Caco-2 (cell line): ENCODE data around the gene SLC25A39. TPM values are rescaled to one million over a fixed set of nuclear protein-coding genes. Genes with fewer than 3 reads are reported as not detected.
A peak's percentile ranks its signal among the peaks of the same experiment; 100 is the strongest.

Source experiments
- BruUV-seq: library from RNA; stranded (reverse); fragments of 400-500 nt; replicated peaks from 2 replicates; lab custom pipeline; 2021; lab: Mats Ljungman, UMichigan
- CTCF ChIA-PET: fragments of 300-600 bp; sonication (Branson Sonifier 250); formaldehyde crosslinking; loops from one replicate; lab custom pipeline; 2022; ENCODE audit warnings: antibody characterized with exemption; lab: Charles Lee
- POLR2A ChIA-PET: fragments of 300-600 bp; sonication (Branson Sonifier 250); formaldehyde crosslinking; loops from one replicate; lab custom pipeline; 2022; ENCODE audit warnings: antibody characterized with exemption; lab: Charles Lee
- DNase-seq, 2 experiments: peaks; one replicate each; pipeline versions ENCODE4 v3.0.0 to v3.0.0-alpha.2; 2020 to 2022
- H3K27me3 ChIP-seq: replicated peaks from 2 replicates; pipeline ENCODE4 v1.6.0; 2011; ENCODE audit warnings: low read length; ENCODE audit not compliant: control insufficient read depth, insufficient read depth
- H3K36me3 ChIP-seq: 2 replicates; pipeline ENCODE4 v1.5.1; 2011; ENCODE audit warnings: low read length; ENCODE audit not compliant: control insufficient read depth, insufficient read depth
- H3K4me1 ChIP-seq: fragments of 250-450 bp; sonication (Bioruptor Pico); 2 replicates; pipeline ENCODE4 v1.5.1; 2020; ENCODE audit warnings: mild to moderate bottlenecking
- H3K4me3 ChIP-seq: 2 replicates; pipeline ENCODE4 v1.5.1; 2011; ENCODE audit warnings: low read depth, mild to moderate bottlenecking, control low read depth, low read length
- H3K9me3 ChIP-seq: fragments of 250-450 bp; sonication (Bioruptor Pico); 2 replicates; pipeline ENCODE4 v1.5.1; 2020; ENCODE audit warnings: mild to moderate bottlenecking, moderate library complexity
- H3K27ac Mint-ChIP-seq: one replicate; pipeline ENCODE4 v1.8.0; 2022; ENCODE audit warnings: mixed read lengths; ENCODE audit not compliant: unreplicated experiment
- H3K27me3 Mint-ChIP-seq: one replicate; pipeline ENCODE4 v1.8.0; 2022; ENCODE audit warnings: mixed read lengths; ENCODE audit not compliant: insufficient read depth, unreplicated experiment
- H3K36me3 Mint-ChIP-seq: one replicate; pipeline ENCODE4 v1.8.0; 2022; ENCODE audit warnings: mild to moderate bottlenecking, mixed read lengths; ENCODE audit not compliant: insufficient read depth, unreplicated experiment
- H3K4me1 Mint-ChIP-seq: one replicate; pipeline ENCODE4 v1.8.0; 2022; ENCODE audit warnings: low read depth, mixed read lengths; ENCODE audit not compliant: unreplicated experiment
- H3K4me3 Mint-ChIP-seq: one replicate; pipeline ENCODE4 v1.8.0; 2022; ENCODE audit warnings: mild to moderate bottlenecking, moderate library complexity, mixed read lengths; ENCODE audit not compliant: unreplicated experiment
- H3K9me3 Mint-ChIP-seq: one replicate; pipeline ENCODE4 v1.8.0; 2022; ENCODE audit warnings: mixed read lengths; ENCODE audit not compliant: unreplicated experiment
- intact Hi-C: fragments of 100-400 bp; cut with micrococcal nuclease; formaldehyde crosslinking; loops from one replicate; pipeline ENCODE4 v1.10.0; 2022; ENCODE audit not compliant: unreplicated experiment
- total RNA-seq: library from RNA; stranded (reverse); gene quantifications from 2 replicates; pipeline ENCODE4 v1.2.3, GENCODE V29; 2022
- TF ChIP-seq, protein P1 (sequence below), 2 experiments: fragments of 200-600 bp in 1 of 2; IDR thresholded peaks; 1 replicate in 1 of 2; 2 replicates in 1 of 2; pipeline versions ENCODE4 v1.5.1 to v1.8.0; 2011 to 2022; ENCODE audit warnings: antibody characterized with exemption in 1 of 2, control low read depth in 1 of 2, inconsistent platforms in 1 of 2, low read depth in 1 of 2, low read length in 1 of 2, mild to moderate bottlenecking in 1 of 2, moderate library complexity in 1 of 2; ENCODE audit not compliant: insufficient read depth in 1 of 2, severe bottlenecking in 1 of 2, unreplicated experiment in 1 of 2

Gene SLC25A39
- total RNA-seq, 1 experiment from 2014 or later: 155 TPM

DNA sequence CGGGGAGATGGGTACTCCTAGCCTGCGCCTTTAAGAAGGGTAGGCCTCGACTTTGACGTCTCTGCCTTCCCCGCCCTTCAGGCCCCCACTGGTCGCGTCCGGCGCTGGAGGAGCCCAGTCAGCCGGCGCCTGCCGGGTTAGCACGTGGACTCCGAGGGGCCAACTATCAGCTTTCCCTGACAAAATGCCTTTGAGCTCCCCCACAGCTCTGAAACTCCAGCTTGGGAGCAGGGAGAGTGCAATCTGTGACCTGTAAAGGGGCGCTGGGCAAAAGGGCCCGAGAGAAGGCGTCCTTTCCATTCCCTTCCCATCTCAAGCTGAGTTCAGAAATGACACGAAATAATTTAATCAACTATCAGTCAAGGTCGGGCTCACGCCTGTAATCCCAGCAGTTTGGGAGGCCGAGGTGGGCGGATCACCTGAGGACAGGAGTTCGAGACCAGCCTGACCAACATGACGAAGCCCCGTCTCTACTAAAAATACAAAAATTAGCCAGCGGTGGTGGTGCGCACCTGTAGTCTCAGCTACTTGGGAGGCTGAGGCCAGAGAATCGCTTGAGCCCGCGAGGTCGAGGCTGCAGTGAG lies 2.3 kb upstream of the SLC25A39 start:
- H3K27me3 ChIP-seq: no peaks in the 10 kb centered on the region
- Mint-ChIP-seq H3K4me3 (peak overlapping the region; percentile 93), H3K36me3 (peaks cover 13% of the 10 kb centered on the region), H3K27ac (peak overlapping the region; percentile 67), H3K4me1 (no peaks in the 10 kb centered on the region), H3K9me3 (no peaks in the 10 kb centered on the region), H3K27me3 (no peaks in the 10 kb centered on the region)
- no peak overlapping the region for H3K4me3 ChIP-seq
- H3K36me3 ChIP-seq: no peaks in the 10 kb centered on the region
- H3K4me1 ChIP-seq: peaks cover 8% of the 10 kb centered on the region
- ChIA-PET POLR2A (interaction anchor here (0.5 to 1.0 kb wide), 6 partner anchors 19 to 965 kb away, joined by 3 to 11 read pairs (median 4); partner anchors contain the start of genes GRN and TMUB2), CTCF (interaction anchor here (0.6 to 1.0 kb wide), 10 partner anchors 19 to 267 kb away, joined by 3 to 10 read pairs (median 4); partner anchors contain the start of genes FAM171A2, GRN and UBTF)
- DNase-seq: peak; percentile 98
- no TSS peak for BruUV-seq
- TF ChIP-seq, protein P1, sequence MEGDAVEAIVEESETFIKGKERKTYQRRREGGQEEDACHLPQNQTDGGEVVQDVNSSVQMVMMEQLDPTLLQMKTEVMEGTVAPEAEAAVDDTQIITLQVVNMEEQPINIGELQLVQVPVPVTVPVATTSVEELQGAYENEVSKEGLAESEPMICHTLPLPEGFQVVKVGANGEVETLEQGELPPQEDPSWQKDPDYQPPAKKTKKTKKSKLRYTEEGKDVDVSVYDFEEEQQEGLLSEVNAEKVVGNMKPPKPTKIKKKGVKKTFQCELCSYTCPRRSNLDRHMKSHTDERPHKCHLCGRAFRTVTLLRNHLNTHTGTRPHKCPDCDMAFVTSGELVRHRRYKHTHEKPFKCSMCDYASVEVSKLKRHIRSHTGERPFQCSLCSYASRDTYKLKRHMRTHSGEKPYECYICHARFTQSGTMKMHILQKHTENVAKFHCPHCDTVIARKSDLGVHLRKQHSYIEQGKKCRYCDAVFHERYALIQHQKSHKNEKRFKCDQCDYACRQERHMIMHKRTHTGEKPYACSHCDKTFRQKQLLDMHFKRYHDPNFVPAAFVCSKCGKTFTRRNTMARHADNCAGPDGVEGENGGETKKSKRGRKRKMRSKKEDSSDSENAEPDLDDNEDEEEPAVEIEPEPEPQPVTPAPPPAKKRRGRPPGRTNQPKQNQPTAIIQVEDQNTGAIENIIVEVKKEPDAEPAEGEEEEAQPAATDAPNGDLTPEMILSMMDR (IDR thresholded peaks at IDR 0.05; ENCODE audit: insufficient read depth in 1 of 2, low read depth in 1 of 2, low read length in 1 of 2, severe bottlenecking in 1 of 2, unreplicated experiment in 1 of 2): no peak
- H3K9me3 ChIP-seq: no peaks in the 10 kb centered on the region
- intact Hi-C loops: no loop called here

DNA sequence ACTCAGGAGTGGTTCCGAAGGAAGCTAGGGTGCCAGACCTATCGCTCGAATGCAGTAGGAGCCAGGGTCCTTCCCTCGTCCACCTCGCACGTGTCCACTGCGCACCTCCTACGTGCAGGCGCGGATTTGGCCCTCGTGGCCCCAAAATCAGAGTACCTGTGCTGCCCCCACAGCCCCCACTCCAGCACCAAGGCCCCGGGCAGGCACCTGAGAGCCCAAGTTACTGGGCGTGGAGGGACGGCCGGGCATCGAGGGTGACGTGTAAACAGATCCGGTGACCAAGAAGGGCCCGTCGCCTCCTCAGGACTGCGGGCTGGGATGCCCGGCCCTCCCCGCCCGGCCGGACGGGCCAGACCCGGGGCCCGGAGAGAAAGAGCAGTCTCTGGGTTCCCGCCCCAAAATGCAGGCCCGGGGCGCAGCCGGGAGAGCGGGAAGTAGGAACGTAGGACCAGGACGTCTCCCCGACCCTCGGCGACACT lies 492 bp downstream of the SLC25A39 start:
- H3K4me1 ChIP-seq: peaks cover 8% of the 10 kb centered on the region
- peaks cover 13% of the 10 kb centered on the region for H3K36me3 Mint-ChIP-seq
- no peaks in the 10 kb centered on the region for H3K4me1 Mint-ChIP-seq
- H3K4me3 ChIP-seq: peak overlapping the region; percentile 84
- ChIA-PET CTCF (interaction anchor here (1.0 to 1.5 kb wide), 3 partner anchors 21 to 106 kb away, joined by 3 to 5 read pairs (median 5); partner anchors contain the start of gene GRN), POLR2A (no interaction called here)
- no peaks in the 10 kb centered on the region for H3K9me3 Mint-ChIP-seq
- intact Hi-C loops: loop anchor here (2.0 kb wide), 1 partner anchor 105 kb away; the partner anchor contains the start of gene UBTF
- TF ChIP-seq, protein P1 (IDR thresholded peaks at IDR 0.05; ENCODE audit: insufficient read depth in 1 of 2, low read depth in 1 of 2, low read length in 1 of 2, severe bottlenecking in 1 of 2, unreplicated experiment in 1 of 2): no peak
- no peaks in the 10 kb centered on the region for H3K27me3 Mint-ChIP-seq
- H3K9me3 ChIP-seq: no peaks in the 10 kb centered on the region
- peak in 1 of 2 experiments; percentile 53 for DNase-seq
- H3K36me3 ChIP-seq: peaks cover 3% of the 10 kb centered on the region; the same call in 1 of the 2 replicates
- H3K27me3 ChIP-seq: no peaks in the 10 kb centered on the region
- peak overlapping the region; percentile 93 for H3K4me3 Mint-ChIP-seq
- BruUV-seq: no TSS peak
- H3K27ac Mint-ChIP-seq: no peak overlapping the region

DNA sequence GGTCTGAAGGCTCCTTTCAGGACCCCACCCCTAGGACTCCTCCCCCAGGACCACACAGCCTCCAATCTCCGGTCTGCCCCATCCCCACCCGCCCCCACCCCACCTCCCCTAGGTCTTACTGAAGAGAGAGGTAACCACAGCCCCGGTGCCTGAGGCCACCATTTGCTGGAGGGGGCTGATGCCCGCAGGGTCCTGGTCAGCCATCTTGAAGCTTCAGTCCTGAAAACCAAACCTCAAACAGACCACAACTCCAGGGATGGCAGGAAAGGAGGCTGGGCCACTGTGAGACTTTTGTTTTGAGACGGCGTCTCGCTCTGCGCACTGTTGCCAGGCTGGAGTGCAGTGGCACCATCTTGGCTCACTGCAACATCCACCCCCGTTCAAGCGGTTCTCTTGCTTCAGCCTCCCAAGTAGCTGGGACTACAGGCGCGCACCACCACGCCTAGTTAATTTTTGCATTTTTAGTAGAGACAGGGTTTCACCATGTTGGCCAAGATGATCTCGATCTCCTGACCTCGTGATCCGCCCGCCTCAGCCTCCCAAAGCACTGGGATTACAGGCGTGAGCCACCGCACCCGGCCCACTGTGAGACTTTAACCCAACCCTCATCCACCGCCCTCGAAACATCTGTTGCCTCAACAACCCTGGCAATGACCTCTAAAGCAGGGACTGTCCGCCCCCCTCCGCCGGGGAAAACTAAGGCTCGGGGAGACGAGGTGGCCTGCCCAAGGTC lies 1.1 kb downstream of the SLC25A39 start:
- POLR2A ChIA-PET: no interaction called here
- peaks cover 8% of the 10 kb centered on the region for H3K4me1 ChIP-seq
- no peaks in the 10 kb centered on the region for H3K9me3 Mint-ChIP-seq
- peaks cover 3% of the 10 kb centered on the region; the same call in 1 of the 2 replicates for H3K36me3 ChIP-seq
- CTCF ChIA-PET: interaction anchor here (1.5 kb wide), 1 partner anchor 30 kb away, joined by 3 read pairs; no protein-coding TSS in a partner anchor
- intact Hi-C loops: loop anchor here (2.0 kb wide), 1 partner anchor 105 kb away; the partner anchor contains the start of gene UBTF
- BruUV-seq: TSS peak; percentile 56
- H3K27ac Mint-ChIP-seq: no peak overlapping the region
- peaks cover 15% of the 10 kb centered on the region for H3K36me3 Mint-ChIP-seq
- no peaks in the 10 kb centered on the region for H3K27me3 Mint-ChIP-seq
- H3K4me3 Mint-ChIP-seq: peak overlapping the region; percentile 93
- no peaks in the 10 kb centered on the region for H3K27me3 ChIP-seq
- TF ChIP-seq, protein P1 (IDR thresholded peaks at IDR 0.05; ENCODE audit: insufficient read depth in 1 of 2, low read depth in 1 of 2, low read length in 1 of 2, severe bottlenecking in 1 of 2, unreplicated experiment in 1 of 2): no peak
- peak overlapping the region; percentile 84 for H3K4me3 ChIP-seq
- no peaks in the 10 kb centered on the region for H3K9me3 ChIP-seq
- no peak for DNase-seq
- no peaks in the 10 kb centered on the region for H3K4me1 Mint-ChIP-seq
